Measurements from ENCODE around the gene SLC7A7. TPM values are rescaled to one million over a fixed set of nuclear protein-coding genes. Genes with fewer than 3 reads are reported as not detected.
"Not testable (repeated sequence)": the region's sequence is repeated elsewhere in the genome, so short reads cannot be mapped to it uniquely, and the experiment has no call there.

SLC7A7 gene
- total RNA-seq, 1 donor from 2014 or later = 2.3 TPM

DNA sequence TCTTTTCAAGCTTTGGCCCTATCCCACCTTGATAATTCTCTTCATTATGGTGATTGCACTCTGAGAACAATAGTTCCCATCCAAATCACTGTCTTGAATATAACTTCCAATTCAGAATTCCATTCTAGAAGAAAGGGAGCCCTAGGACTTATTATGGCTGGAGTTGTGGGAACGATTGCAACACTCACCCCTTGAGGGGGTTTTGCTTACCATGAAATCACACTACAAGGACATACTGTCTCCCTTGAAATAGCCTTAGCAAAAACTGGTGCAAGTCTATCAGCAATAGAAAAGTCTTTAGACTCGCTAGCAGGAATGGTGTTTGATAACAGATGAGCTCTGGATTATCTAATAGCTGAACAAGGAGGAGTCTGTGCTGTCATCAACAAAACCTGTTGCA, 80.1 kb downstream of the SLC7A7 start:
- DNase-seq (ENCODE audit: low spot score) = no peak
- intact Hi-C loops (cut with DNase I) = no loop called here

DNA sequence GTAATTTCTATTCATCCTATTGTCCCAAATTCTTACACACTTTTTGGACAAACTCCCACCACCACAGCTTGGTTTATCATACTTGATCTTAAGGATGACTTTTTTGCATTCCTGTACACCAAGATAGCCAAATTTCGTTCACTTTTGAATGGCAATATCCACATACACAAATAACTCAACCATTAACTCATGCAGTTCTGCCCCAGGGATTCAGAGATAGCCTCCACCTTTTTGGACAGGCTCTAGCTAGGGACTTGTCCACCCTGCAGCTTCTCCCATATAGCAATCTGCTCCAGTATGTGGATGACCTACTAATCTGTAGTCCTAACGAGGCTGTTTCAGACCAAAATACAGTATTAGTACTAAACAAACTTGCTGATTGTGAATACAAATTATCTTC, 81.4 kb downstream of the SLC7A7 start:
- no peak for DNase-seq (ENCODE audit: low spot score)
- intact Hi-C loops (cut with DNase I) = no loop called here

DNA sequence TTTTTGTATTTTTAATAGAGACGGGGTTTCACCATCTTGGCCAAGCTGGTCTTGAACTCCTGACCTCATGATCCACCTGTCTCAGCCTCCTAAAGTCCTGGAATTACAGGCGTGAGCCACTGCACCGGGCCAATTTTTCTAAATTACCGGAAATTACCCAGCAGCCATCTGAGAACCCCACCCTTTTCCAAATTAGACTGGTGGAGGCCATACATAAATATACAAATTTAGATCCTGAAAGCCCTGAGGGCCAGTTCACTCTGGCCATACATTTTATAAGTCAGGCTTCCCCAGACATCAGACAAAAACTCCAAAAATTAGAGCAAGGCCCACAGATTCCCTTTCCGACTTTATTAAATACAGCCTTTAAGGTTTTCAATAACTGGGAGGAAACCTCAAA, 83.2 kb downstream of the SLC7A7 start:
- DNase-seq (ENCODE audit: low spot score); intact Hi-C loops (cut with DNase I): not testable (repeated sequence)

DNA sequence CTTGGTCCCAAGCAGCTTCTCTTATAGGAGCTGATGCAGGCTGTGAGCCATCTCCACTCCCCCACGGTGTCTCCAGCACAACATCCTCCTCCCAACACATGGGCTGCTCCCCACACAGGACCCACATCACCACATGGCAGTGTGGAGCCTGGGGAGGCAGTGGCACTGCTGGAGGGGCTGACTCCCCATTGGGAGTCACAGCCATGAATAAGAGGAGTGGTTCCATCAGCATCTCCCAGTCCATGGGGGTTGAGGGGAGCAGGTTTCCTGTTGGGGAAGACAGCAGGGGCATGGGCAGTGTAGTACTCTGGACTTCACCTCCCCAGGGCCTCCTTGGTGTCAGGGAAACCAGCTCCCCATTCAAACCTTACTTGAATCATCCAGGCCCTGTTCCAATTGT, 89.2 kb downstream of the SLC7A7 start:
- DNase-seq (ENCODE audit: low spot score) = no peak
- intact Hi-C loops (cut with DNase I) = no loop called here

DNA sequence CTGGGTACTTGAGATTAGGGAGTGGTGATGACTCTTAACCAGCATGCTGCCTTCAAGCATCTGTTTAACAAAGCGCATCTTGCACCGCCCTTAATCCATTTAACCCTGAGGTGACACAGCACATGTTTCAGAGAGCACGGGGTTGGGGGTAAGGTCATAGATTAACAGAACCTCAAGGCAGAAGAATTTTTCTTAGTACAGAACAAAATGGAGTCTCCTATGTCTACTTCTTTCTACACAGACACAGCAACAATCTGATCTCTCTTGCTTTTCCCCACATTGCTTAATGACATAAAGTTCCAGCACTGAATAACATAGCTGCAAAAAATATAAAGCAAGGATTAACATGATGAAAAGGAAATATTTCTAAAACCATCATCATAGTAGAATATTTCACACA, 89.9 kb downstream of the SLC7A7 start:
- intact Hi-C loops (cut with DNase I); DNase-seq (ENCODE audit: low spot score): not testable (repeated sequence)

DNA sequence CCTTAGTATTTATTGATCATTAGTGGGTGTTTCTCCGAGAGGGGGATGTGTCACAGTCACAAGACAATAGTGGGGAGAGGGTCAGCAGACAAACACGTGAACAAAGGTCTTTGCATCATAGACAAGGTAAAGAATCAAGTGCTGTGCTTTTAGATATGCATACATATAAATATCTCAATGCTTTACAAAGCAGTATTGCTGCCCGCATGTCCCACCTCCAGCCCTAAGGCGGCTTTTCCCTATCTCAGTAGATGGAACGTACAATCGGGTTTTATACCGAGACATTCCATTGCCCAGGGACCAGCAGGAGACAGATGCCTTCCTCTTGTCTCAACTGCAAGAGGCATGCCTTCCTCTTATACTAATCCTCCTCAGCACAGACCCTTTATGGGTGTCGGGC, 90.4 kb downstream of the SLC7A7 start:
- DNase-seq (ENCODE audit: low spot score); intact Hi-C loops (cut with DNase I): not testable (repeated sequence)

DNA sequence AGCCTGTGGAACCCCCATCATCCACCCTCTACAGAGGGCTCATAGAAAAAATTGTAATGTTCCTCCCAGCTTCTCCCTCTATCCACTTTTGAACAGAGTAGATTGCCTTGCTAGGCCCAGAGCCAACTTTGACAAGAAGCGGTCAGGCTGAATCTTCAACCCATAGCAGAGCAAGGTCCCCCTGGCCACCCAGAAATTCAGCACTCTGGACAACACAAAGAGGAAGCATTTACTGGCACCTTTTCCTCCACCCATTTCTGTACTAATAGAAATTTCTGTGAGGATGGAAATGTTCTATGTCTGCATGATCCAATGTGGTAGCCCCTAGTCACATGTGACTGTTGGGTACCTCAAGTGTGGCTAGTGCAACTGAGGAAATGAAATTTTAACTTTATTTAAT, 91.4 kb downstream of the SLC7A7 start:
- DNase-seq (ENCODE audit: low spot score) = no peak
- intact Hi-C loops (cut with DNase I) = no loop called here

Other genes with a start within 250 kb of the SLC7A7 start
- gene DAD1, start 226.2 kb downstream of the SLC7A7 start, total RNA-seq = 134 TPM
- gene ABHD4, start 217.1 kb downstream of the SLC7A7 start, total RNA-seq = 18.6 TPM
- gene OR6J1, start 171.1 kb downstream of the SLC7A7 start, total RNA-seq = not detected
- gene OXA1L, start 48.7 kb downstream of the SLC7A7 start, total RNA-seq = 111 TPM
- 96.7 TPM for gene MRPL52, start 14.5 kb upstream of the SLC7A7 start, total RNA-seq
- gene MMP14, start 21.1 kb upstream of the SLC7A7 start, total RNA-seq = 26.1 TPM
- 71.0 TPM for gene LRP10, start 56.3 kb upstream of the SLC7A7 start, total RNA-seq
- 0.19 TPM for gene REM2, start 67.8 kb upstream of the SLC7A7 start, total RNA-seq
- 48.1 TPM for gene RBM23, start 103.7 kb upstream of the SLC7A7 start, total RNA-seq
- gene PRMT5, start 113.9 kb upstream of the SLC7A7 start, total RNA-seq = 40.2 TPM
- 16.5 TPM for gene HAUS4, start 141.7 kb upstream of the SLC7A7 start, total RNA-seq
- 14.0 TPM for gene AJUBA, start 167.1 kb upstream of the SLC7A7 start, total RNA-seq
- 3.7 TPM for gene C14orf93, start 194.7 kb upstream of the SLC7A7 start, total RNA-seq
- 120 TPM for gene PSMB5, start 219.5 kb upstream of the SLC7A7 start, total RNA-seq
- gene PSMB11, start 226.8 kb upstream of the SLC7A7 start, total RNA-seq = not detected
- 2.6 TPM for gene CDH24, start 242.1 kb upstream of the SLC7A7 start, total RNA-seq

Measured in cardiac septum (tissue), 1 donor.